ENCODE data around the gene SEMA3C. TPM values are rescaled to one million over a fixed set of nuclear protein-coding genes. Genes with fewer than 3 reads are reported as not detected.
A peak's percentile ranks its signal among the peaks of the same experiment; 100 is the strongest.

Gene SEMA3C
- total RNA-seq, 1 donor from 2014 or later: 111 TPM

- DNase-seq (ENCODE audit: low spot score): no peak
Measured at GRCh38 chr7:80740778-80741545, 177.9 kb downstream of the SEMA3C start.

- DNase-seq (ENCODE audit: low spot score): no peak
Measured at GRCh38 chr7:80736371-80737125, 182.3 kb downstream of the SEMA3C start.

DNA sequence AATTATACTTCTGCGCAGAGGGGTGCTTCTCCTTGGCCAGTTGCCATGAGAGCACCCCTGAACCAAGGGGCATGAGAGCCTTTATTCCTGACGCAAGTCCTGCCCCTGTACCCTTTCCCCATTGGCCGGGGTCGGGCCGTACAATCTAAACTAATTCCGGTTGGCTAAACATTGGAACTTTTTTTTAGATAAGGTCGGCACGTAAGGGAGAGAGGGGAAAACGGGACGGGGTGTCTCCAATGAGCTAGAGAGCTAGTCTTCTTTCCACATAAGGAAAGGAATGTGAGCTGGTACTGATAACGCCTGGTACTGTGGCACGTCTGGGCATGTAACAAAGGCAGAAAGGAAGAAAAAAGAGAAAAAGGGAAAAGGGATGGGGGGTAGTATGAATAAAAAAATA is 183.5 kb downstream of the SEMA3C start:
- no peak for DNase-seq (ENCODE audit: low spot score)

DNA sequence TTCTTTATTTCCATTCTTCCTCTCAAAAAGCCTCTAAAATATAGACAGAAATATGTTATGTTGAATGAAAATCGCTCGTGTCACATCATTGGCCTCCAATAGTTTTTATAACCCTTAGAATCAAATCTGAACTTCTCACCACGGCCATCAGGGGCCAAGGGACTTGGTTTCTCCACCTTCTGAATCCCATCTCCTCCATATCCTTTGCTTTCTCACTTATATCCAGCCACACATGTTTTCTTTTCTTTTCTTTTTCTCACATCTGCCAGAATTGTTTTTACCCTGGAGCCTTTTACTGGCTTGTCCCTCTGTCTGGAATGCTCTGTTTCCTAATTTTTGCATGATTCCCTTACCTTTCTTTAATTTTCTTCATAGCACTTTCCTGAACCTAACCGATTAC is 184.8 kb downstream of the SEMA3C start:
- no peak for DNase-seq (ENCODE audit: low spot score)

DNA sequence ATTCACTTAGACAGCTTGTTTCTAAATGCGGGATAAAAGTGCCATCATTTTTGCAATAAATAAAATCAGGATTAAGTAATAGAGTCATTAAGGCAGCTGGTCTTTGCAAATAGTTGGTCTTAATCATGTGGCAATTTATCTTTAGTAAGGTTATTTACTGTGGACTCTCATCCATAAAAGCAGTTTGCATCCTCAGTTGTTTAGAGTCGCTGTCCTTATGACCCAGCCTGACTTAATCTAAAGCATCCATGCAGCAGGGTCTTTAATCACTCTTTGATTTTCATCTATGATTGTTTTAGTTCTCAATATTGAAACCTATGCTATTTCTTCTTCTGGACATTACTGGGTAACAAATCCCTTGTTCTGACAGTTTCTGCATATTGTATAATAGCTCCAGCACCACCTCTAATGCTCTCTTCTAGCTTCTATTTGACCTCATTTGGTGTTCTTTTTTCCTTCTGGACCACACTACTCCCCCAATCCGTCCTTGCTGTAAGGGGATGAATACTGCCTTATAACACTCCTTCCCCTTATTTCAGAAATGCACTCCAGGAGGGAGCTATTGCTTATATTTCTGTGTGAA is 185.4 kb downstream of the SEMA3C start:
- DNase-seq (ENCODE audit: low spot score): no peak

DNA sequence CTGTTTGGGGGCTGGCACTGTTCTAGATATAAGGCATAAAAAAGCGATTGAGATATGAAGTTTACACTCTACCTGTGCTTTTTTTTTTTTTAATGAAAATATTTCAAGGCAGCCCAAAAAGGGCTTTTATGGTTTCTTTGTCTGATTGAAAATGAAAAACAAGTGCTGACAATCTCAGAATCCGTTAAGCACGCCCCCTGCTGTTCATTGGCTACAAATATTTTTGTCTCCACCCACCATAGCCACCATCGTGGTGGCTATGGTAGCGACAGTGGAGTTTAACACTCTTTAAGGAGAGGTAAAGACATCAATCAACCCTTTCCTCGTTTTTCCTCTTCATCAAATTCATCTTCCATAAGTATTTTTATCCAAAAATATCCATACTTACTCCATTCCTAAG is 186.2 kb downstream of the SEMA3C start:
- no peak for DNase-seq (ENCODE audit: low spot score)

- DNase-seq (ENCODE audit: low spot score): no peak
Measured at GRCh38 chr7:80731281-80731680, 187.6 kb downstream of the SEMA3C start.

GRCh38 chr7:80729591-80730320 is 189.1 kb downstream of the SEMA3C start:
- no peak for DNase-seq (ENCODE audit: low spot score)

GRCh38 chr7:80726666-80727065 is 192.2 kb downstream of the SEMA3C start:
- DNase-seq (ENCODE audit: low spot score): no peak

DNA sequence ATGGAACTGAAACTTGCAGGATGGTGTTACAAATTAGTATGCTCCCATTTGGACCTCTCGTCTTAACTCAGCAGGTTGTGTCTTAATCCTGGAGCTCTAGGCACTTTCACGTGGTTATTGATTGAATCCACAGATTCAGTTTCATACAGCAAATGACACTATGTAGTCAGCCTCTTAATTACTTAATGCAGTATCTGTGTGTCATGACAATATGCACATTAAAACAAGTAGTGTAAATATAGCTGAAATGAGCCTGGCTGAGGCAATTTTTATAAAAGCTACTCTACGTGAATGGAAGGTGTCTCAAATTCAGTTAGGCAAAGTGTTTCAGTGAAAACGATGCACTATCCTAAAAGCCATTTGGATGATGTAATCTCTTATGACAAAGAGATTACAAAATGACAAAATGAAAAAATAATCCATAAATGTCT is 193.7 kb downstream of the SEMA3C start:
- DNase-seq (ENCODE audit: low spot score): no peak

- no peak for DNase-seq (ENCODE audit: low spot score)
Measured at GRCh38 chr7:80724249-80724871, 194.5 kb downstream of the SEMA3C start.

DNA sequence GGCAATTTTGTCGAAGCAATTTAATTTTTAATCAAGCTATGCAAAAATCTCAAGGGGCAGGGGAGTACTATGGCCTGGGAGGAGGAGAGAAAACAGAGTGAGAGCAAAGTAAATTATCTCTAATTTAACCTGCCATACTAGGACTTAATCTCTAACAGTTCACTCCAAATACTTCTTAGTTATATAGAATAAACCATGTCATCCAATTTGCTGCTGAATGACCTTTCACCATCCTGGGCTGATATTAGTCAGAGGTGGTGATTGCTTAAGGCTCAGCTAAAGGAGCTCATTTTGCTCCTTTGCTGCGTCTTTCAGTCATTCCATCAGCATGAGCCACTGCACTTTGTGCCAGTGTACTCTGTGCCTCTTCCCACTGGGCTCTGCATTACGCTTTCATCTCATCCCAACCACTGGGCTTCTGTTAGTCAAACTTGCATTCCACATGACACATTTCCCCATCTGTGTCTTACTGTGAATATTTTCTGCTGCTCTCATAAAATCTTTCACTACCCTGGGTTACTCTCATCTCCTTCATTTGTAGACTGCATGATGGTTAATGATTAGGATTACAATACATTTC is 196.1 kb downstream of the SEMA3C start:
- peak; percentile 44 for DNase-seq (ENCODE audit: low spot score)

DNA sequence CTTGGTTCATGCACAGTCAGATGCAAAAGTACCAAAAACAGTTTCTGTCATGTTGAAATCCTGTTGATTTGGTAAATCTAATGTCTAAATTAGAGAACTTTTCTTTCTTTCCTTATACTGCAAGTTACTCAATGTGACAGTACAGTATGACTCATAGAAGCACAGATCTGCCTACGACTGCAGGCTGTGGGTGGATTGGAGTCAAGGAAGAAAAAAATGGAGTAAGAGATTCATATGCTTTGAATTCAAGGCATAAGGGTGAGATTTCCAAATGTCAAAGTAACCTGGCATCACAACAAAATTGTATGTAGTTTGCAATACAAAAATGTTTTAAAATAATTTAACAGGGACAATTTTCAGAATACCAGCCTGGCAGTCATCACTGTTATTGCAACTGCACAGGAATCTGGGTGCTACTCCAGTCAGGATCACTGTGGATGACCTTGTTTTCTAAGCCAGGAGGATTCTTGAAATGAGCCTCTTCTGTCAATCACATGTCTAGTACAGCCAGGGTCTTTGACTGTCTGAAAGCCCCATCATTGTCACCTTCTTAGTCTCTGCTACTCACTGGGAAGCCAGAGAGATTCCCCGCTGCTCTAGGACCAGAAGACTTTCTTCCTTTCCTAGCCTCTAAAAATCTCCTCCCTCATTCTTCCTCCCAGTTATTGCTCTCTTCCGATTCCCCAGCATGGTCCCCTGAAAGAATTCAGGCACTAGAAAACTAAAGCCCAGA is 196.8 kb downstream of the SEMA3C start:
- DNase-seq (ENCODE audit: low spot score): no peak

- no peak for DNase-seq (ENCODE audit: low spot score)
Measured at GRCh38 chr7:80720146-80720545, 198.7 kb downstream of the SEMA3C start.

- DNase-seq (ENCODE audit: low spot score): no peak
Measured at GRCh38 chr7:80719261-80719660, 199.6 kb downstream of the SEMA3C start.

GRCh38 chr7:80711531-80711930 is 207.3 kb downstream of the SEMA3C start:
- DNase-seq (ENCODE audit: low spot score): no peak

DNA sequence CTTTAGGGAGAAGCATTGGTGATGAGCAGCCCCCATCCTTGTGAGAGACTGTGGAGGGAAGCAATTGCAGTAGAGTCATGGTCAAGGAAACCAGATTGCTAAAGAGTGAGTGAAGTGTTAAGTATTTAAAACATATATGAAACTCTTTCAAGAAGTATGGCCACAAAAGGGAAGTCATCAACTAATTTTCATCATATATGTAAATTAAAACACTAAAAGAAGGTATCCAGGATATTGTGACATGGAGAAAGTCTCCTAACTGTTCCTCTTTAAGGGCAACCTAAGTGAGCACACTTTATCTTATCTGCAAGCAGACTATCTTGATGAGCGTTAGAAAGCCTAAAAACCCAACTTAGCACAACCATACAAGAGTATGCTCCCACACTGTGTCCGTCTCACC is 210.7 kb downstream of the SEMA3C start:
- no peak for DNase-seq (ENCODE audit: low spot score)

DNA sequence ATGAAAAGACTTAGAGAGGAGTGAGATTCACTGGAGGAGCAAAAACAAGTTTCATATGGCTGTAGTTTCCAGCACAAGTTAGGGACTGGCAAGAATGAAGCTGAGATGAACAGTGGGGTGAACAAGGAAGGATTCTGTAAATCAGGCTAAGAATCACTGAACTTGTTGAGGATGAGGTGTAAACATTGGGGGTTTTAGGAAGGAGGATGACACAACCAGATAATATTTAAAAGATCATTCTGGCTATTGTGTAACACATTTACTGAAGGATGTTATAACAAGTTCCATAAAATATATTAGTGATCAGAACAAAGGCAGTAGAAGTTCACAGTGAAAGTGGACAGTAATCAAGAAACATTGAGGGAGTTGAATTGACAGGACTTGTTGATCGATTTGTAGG is 211.5 kb downstream of the SEMA3C start:
- no peak for DNase-seq (ENCODE audit: low spot score)

GRCh38 chr7:80705130-80705781 is 213.6 kb downstream of the SEMA3C start:
- DNase-seq (ENCODE audit: low spot score): no peak

- no peak for DNase-seq (ENCODE audit: low spot score)
Measured at GRCh38 chr7:80703272-80703671, 215.6 kb downstream of the SEMA3C start.

All from ureter (tissue), 1 donor.